ENCODE results near the gene HERC5.
"Not testable (repeated sequence)": the region's sequence is repeated elsewhere in the genome, so short reads cannot be mapped to it uniquely, and the experiment has no call there.

The HERC5 gene

DNA sequence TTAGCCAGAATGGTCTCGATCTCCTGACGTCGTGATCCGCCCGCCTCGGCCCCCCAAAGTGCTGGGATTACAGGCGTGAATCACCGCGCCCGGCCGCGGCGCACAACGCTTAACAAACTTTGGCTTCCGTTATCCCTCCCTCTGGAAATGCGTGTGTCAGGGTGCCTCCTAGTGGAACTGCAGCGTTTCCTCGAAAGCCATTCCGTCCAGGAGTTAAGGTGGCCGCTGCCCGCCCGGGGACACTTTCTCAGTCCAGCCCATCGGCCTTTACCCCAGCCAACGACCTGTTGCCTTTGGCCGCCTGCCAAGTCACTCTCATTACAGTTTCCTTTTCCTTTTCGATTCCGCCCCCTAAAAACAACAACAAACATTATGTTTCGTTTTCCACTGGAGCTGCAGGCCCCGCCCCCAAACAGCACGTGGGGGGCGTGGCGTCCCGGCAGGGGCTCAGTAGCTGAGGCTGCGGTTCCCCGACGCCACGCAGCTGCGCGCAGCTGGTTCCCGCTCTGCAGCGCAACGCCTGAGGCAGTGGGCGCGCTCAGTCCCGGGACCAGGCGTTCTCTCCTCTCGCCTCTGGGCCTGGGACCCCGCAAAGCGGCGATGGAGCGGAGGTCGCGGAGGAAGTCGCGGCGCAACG is at the start of gene HERC5:
TSS of gene HERC5 (plus strand) at position 450 of the 637 bp plus-strand sequence. CDS start at position 601, 151 bp downstream.
- peak; percentile 87 for DNase-seq (ENCODE audit: low spot score)

DNA sequence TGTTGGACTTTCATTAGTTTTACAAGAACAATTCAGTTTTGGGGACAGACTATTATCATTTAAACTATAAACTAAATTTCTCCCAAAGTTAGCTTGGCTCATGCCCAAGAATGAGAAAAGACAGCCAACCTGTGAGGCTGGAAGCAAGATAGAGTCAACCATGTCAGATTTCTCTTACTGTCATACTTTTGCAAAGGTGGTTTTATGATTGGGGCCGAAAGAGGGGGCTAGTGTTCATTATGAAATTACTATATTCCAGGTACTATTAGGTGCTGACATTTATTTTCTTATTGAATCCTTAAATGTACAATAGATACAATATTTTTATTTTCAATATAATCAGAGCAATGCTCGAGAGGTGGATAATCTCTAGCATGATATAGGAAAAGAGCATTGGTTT is 47.7 kb upstream of the HERC5 start:
- no peak for DNase-seq (ENCODE audit: low spot score)

DNA sequence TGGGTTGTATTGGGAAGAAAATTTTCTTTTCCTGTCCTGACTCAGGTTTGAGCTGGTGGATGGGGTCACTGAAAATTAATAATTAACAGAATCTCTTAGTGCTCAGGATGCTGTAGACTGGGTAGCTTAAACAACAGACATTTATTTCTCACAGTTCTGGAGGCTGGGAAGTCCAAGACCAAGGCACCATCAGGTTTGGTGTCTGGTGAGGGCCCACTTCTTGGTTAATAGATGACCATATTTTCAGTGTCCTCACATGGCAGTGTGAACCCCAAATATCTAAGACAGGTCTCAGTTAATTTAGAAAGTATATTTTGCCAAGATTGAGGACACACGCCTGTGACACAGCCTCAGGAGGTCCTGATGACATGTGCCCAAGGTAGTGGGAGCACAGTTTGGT is 47.1 kb upstream of the HERC5 start:
- DNase-seq (ENCODE audit: low spot score): no peak

DNA sequence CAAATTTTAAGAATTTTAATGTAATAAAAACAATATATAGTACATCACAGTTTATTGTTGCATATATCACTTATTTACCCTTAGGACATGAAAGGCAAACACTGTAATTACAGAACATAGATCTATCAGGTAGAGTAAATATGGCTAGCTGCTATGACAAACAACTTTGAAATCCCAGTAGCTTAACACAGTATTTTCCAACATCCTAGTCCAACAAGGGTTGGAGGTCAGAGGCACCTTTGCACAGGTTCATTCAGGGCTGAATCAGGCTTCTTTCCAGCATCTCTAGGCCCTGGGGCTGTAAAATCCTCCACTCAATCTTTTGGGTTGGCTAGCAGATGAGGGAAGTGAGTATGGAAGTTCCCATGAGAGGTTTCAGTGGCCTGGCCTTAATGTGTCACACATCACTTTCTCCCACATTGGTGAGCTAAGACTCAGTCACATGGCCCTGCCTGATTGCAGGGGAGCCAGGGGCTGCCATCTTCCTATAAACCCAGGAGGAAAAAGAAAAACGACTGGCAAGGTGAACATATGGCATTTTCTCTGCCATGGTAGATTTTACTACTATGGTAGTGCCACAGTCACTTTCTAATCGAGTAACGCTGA is 45.3 kb upstream of the HERC5 start:
- no peak for DNase-seq (ENCODE audit: low spot score)

DNA sequence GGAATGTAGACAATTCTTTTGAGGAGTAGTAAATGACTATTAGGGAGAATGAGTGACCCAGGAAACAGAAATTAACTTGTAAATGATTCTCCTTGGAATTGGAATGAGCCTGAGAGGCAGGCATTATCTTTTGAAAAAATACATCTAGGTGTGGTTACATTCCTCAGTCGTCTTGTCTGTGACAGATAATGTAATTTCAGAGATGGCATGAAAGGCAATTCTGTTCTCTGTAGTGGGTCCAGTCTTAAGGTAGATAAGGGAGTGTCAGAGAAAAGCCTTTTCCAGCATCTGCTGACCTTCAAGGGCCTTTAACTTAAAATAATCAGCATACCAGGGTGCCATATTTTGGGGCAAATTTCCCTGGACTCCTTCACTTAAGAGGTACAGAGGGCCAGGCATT is 43.1 kb upstream of the HERC5 start:
- no peak for DNase-seq (ENCODE audit: low spot score)

DNA sequence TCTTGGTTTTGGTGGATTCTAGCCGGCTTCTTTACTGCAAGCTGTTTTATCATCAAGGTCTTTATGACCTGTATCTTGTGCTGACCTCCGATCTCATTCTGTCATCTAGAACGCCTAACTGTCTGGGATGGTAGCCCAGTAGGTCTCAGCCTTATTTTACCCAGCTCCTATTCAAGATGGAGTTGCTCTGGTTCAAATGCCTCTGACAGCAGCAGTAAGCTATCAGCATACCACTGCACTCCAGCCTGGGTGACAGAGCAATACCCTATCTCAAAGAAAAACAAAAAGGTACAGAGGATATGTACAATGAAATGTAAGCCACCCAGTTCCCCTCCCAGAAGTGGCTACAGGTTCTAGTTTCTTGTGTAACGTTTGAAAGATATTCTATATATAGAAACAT is 42.2 kb upstream of the HERC5 start:
- no peak for DNase-seq (ENCODE audit: low spot score)

DNA sequence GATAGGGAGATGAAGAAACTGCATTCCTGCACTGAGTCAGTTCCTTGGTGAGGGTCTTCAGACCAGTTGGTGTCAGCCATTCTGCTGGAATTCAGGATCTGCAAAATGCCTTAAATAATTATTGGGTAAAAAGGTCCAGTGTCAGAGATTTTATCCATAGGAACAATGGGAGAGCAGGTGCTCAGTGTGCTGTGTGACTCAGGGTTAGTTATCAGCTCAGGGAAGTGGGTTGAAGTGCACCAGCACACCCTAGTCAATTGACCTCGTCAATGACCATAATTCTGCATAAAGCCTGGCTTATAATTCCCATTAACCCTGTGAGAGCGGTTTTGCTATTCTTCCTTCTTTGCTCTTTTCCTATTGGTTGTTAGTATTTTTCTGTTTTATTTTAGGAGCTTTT is 40.9 kb upstream of the HERC5 start:
- no peak for DNase-seq (ENCODE audit: low spot score)

DNA sequence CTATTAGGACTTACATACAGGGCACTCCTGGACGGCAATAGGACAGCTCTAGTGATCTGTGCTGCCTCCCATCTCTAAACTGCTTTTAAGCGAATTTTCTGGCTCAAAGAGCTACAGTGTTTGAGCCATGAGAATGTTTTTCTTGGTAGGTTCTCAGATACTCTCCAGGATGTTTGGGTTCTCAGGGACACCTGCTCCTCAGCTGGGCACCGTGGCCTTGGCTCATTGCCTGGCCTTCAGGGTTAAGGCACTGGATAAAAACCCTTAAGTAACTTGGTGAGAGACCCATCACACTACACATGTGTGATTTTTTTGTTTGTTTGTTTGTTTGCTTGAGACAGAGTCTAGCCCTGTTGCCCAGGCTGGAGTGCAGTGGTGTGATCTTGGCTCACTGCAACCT is 38.5 kb upstream of the HERC5 start:
- DNase-seq (ENCODE audit: low spot score): no peak

DNA sequence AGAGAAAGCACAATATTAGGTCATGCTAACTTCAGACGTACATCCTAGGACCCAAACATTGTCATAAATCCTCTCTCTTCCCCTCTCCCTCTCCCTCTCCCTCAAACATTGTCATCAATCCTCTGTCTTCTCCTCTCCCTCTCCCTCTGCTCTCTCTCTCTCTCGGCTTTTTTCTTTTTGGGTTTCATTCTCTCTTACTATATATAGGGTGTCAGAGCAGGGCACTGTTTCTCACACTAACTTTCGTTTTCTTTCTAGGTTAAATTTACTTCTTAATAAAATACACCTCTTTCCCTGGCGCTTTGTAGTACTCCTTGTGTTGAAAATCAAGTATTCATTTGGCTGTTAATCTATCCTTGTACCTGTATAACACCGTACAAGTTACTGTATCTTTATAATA is 37.0 kb upstream of the HERC5 start:
- no peak for DNase-seq (ENCODE audit: low spot score)

DNA sequence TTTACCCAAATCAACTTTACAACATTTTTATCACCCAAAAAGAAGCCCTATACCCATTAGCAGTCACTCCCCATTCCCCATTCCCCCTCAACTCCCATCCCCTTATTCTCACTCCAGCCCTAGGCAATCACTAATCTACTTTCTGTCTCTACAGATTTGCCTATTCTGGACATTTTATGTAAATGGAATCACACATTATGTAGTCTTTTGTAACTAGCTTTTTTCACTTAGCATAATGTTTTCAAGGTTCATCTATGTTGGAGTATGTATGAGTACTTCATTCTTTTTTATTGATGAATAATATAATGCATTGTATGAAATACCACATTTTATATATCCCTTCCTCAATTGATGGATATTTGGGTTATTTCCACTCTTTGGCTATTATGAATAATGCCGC is 36.1 kb upstream of the HERC5 start:
- no peak for DNase-seq (ENCODE audit: low spot score)

DNA sequence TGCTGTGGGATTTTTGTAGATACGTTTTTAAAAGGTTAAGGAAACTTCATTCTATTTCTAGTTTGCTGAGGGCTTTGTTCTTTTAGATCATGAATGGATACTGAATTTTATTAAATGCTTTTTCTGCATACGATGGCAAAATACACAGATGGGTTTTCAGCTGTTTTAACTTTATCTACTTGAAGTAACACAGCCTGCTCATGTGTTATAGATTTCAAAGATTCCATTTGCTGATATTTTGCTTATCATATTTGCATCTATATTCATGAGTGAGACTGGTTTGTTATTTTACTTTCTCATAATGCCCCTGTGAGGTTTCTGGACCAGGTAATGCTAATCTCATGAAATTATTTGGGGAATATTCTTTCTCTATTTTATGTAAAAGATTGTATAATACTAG is 34.5 kb upstream of the HERC5 start:
- no peak for DNase-seq (ENCODE audit: low spot score)

DNA sequence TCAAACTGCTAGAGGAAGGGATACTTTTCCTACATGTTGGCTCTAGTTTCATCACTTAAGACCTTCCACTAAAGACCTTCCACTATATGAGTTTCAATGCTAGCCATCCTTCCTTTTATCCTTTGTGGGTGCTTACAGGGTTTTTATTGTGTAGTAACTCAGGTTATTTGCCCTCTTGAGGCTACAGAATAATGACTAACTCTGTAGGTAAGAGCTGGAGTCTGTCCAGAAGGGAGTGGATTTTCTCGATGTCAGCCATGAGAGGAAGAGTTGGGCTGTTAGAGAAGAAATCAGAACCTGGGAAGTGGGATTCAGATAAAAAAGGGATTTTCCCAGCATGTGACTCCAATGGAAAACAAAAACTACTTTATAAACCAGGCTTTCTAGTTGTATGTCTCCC is 27.5 kb upstream of the HERC5 start:
- DNase-seq (ENCODE audit: low spot score): no peak

DNA sequence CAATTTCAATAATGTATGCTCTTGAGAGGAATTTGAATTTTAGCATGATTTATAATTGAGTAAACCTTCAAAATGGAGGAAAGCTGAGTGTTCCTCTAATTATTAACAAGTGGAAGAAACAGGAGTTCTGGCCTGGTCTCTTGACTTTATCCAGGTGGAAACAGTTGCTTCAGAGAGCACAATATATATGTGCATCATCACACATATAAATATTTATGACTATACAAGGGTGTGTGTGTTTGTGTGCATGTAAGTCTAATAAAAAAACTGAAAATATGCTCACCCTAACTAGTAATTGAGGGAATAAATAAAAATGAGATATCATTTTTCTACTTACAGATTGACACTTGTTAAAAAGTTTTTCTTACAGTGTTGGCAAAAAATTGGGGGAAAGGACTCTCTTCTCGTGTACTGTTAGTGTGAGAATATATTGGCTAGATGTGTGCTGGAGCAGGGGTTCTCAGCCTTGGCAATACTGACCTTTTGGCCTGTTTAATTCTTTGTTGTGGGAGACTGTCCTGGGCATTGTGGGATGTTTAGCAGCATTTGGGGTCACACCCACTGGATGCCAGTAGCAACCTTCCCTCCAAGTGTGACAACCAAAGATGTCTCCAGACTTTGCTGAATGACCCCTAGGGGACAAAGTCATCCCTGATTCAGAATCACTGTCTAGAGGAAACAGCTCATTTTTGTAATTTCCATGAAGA is 20.8 kb upstream of the HERC5 start:
- DNase-seq (ENCODE audit: low spot score): no peak

DNA sequence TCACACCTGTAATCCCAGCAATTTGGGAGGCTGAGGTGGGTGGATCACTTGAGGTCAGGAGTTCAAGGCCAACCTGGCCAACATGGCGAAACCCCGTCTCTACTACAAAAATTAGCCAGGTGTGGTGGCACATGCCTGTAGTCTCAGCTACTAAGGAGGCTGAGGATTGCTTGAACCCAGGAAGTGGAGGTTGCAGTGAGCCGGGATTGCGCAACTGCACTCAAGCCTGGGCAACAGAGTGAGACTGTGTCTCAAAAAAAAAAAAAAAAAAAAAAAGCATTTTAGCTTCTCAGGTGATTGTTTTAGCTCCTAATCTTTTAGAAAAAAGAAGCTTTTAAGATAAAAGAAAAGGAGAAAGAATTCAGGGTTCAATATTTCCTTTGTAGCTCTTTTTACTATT is 19.0 kb upstream of the HERC5 start:
- DNase-seq (ENCODE audit: low spot score): not testable (repeated sequence)

DNA sequence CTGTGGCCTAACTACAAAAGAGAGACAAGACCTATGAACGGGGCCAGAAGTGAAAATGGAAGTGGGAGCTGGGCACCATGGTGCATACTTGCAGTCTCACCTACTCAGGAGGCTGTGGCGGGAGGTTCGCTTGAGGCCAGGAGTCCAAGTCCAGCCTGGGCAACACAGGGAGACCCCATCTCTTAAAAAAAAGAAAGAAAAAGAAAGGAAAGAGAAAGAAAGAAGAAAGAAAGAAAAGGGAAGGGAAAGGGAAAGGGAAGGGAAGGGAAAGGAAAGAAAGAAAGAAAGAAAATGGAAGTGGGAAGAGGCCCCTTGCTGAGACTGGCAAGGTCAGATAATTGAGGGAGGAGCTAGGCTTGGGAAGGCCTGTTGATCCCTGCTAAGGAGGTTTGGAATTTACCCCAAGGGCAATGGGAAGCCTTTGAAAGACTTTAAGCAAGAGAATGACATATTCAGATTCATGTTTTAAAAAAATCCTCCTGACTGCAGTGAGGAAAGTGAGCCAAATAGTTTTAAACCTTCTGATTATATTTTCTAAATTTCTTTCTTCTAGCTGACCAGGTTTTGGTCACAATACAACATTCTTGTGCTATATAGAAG is 17.7 kb upstream of the HERC5 start:
- DNase-seq (ENCODE audit: low spot score): no peak

DNA sequence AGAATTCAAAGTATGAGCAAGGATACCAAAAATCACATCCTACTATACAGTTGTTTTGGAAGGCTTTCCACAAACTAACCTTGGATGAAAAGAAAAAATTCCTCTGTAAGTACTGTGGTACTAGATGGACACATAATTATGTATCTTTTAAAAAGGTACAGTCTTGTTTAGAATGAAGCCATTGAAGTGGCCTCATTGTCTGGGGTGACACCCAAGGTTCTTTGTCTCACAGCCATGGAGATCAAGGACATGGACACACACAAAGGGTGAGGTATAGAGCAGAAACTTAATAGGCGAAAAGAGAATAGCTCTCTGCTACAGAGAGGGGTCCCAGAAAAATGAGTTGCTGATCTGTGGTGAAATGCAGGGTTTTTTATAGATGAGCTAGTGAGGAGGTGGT is 16.8 kb upstream of the HERC5 start:
- DNase-seq (ENCODE audit: low spot score): no peak

DNA sequence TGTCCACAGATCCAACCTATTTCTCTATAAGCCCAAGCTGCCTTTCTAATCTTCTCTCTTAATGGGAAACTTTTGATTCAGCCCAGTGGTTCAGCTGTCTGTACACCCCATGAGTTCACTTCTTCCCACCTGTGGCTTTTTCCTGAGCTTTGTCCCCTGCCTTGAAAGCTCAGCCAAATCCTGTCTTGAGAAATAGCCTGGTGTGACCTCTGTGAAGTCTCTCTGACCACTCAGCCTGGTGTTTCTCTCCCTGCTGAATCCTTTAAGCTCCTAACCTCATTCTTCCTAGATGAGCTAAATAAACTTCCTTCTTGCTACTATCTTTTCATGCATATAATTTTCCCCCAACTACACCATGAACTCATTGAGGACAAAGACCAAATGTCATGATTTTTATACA is 15.2 kb upstream of the HERC5 start:
- no peak for DNase-seq (ENCODE audit: low spot score)

DNA sequence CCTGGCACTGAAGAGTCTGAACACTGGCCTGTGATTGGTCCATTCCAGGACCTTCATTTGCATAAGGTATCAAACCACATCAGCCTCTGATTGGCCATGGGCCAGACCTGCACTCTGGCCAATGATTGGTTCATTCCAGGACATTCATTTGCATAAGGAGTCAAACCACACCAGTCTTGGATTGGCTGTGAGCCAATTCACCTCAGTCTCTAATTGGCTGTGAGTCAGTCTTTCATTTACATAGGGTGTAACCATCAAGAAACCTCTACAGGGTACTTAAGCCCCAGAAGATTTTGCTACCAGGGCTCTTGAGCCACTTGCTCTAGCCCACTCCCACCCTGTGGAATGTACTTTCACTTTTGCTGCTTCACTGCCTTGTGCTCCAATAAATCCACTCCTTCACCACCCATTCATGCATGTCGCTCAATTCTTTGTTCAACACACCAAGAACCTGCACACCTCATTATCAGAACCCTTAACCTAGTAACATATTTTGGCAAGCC is 14.2 kb upstream of the HERC5 start:
- DNase-seq (ENCODE audit: low spot score): no peak

DNA sequence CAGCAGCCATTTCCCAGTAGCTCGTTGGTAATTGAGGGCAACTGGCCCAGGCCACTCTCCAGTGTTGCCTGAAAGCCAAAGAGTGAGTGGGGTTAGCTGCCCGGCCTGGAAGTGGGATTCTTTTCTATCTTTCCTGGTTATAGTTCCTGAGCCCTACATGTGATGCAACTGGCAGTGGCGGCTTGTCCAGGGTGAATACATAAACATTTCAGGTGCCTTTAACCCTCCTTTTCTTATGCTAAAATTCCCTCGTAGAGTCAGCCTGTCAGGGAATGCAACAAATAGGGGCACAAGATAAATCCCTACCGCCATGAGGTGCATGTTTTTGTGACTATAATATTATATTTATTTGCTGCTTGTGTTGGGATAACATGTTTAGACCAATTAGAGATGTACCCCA is 13.4 kb upstream of the HERC5 start:
- DNase-seq (ENCODE audit: low spot score): no peak

DNA sequence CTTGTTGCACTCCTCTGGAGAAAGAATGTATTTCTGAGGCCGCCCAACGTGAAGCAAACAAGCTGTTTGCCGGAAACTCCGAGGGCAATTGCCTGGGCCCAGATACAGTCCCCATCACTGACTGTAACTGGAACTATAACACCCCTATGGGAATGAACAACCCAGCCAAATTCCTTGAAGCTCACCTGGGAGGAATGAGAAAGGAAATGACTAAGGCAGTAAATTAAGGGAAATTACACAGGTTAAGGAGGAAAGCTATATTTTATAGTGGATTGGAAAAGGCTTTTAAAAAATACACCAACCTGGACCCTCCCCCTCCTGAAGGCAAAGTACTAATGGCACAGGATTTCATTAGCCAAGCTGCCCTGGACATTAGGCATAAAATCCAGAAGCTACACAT is 11.7 kb upstream of the HERC5 start:
- DNase-seq (ENCODE audit: low spot score): no peak

DNA sequence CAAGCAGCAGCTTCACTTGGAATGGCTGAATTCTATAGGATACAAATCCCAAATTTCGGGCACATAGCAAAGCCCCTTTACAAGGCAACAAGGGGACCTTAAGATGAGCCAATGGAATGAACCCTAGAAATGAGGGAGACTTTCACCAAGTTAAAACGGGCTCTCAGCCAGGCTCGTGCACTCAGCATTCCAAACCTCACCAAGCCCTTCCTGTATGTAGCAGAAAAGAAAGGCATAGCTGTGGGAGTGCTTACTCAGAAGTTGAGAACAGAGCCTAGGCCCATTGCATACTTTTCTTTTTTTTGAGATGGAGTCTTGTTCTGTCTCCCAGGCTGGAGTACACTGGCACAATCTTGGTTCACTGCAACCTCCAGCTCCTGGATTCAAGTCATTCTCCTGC is 10.8 kb upstream of the HERC5 start:
- DNase-seq (ENCODE audit: low spot score): no peak

DNA sequence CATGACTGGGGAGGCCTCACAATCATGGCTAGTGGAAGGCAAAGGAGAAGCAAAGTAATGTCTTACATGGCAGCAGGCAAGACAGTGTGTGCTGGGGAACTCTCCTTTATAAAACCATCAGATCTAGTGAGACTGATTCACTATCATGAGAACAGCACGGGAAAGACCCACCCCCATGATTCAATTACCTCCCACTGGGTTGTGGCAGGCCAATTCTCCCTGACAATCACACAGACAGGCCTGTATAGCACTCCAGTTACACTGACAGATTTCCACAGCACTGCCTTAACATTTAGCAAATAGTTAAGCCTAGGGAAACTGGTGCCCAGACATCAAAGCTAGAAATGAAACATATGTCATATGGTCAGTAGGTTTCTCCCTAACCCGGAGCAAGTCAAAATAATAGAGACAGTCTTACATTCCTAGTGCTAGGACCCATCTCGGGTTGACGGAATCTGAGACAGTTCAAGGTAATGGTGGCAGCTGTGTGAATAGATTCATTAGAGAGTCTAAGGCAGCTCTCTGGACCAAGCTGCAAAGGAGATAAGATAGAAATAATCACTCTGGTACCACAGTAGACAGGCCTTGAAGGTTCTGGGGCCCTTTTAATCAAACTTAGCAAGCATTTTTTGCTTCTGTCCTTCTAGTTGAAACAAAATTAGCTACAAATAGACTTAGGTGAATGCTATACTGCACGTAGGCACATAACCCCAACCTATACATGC is 9.4 kb upstream of the HERC5 start:
- no peak for DNase-seq (ENCODE audit: low spot score)

Data from globus pallidus (tissue), 1 donor.